GM18861 (cell line): ENCODE results near the gene HNRNPDL.
"Not testable (repeated sequence)": the region's sequence is repeated elsewhere in the genome, so short reads cannot be mapped to it uniquely, and the experiment has no call there.

ENCODE experiments used
- ATAC-seq: cut with Tn5 transposase; IDR thresholded peaks from one replicate; pipeline ENCODE4 v1.9.1; 2021; ENCODE audit not compliant: unreplicated experiment

The HNRNPDL gene

DNA sequence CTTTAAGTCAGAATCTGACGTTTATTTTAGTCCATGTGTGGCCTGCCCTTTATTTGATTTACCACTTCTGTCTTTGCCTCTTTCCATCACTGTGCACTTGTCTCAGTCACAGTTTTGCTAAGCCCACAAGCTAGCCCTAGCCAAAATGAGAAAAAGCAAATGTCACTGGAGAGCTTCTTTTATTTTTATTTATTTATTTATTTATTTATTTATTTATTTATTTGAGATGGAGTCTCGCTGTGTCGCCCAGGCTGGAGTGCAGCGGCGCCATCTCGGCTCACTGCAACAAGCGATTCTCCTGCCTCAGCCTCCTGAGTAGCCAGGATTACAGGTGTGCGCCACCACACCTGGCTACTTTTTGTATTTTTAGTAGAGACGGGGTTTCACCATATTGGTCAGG lies 40.2 kb downstream of the HNRNPDL start:
- ATAC-seq = not testable (repeated sequence)

DNA sequence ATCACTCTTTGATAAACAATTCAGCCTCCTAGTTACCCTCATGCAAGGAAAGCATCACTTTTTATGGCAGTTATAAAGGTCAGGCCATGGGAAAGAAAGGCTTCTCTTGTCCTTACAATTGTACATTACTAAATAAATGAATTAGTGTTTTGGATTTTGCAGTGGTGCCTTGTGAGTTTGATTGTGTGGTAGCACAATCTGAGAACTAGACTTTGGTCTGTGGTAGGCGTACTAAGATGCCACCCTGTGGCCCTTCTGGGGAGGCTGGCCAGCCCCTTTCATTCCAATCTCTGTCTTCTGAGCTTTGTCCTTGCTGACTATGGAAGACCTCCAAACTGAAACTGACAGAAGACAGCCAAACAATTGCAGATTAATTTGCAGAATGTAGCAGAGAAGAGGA lies 41.9 kb downstream of the HNRNPDL start:
- ATAC-seq = no peak

DNA sequence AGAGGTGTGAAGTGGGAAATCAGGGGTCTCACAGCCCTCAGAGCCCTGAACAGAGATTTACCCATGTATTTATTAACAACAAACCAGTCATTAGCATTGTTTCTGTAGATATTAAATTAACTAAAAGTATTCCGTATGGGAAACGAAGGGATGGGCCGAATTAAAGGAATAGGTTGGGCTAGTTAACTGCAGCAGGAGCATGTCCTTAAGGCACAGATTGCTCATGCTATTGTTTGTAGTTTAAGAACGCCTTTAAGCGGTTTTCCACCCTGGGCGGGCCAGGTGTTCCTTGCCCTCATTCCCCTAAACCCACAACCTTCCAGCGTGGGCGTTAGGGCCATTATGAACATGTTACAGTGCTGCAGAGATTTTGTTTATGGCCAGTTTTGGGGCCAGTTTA lies 44.0 kb downstream of the HNRNPDL start:
- not testable (repeated sequence) for ATAC-seq

DNA sequence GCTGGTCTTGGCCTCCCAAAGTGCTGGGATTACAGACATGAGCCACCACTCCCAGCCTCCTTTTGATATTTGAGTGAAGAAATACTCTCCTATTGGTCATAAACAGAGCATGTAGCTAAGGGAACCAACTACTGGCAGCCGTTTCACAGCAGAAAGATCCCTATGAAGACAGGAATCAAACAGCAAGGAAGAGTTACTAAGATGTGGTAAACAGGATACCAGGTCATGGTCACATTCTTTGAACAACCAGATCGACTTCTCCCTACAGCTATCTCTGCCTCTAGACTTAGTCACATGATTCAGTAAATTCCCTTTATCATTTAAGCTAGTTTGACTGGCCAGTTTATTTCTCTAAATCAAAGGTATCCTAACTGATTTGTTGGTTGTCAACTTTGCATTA lies 47.5 kb downstream of the HNRNPDL start:
- no peak for ATAC-seq

DNA sequence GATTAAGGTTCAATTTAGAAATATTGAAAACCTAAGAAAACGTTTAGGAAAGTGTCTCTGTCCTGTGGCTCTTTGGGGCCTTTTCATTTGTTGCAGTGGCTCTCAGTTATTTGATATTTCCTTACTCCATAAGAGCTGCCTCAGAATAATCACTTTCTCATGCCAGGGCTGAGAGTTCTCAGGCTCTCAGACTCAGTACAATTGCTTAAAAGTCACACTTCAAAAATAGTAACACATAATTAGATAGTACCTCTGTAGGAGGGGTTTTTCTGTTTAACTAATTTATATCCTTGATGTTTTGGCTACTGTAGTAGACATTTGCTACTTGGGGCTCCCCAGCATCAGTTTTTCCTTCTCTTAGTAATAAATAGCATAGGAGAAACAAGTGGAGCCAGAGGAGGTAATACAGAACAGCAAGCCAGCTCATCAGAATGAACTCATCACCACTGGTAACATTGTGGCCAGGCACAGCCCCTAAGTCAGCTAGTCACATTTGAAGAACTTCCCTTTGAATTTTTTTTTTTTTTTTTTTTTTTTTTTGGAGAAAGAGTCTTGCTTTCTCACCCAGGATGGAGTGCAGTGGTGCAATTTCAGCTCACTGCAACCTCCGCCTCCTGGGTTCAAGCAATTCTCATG lies 48.5 kb downstream of the HNRNPDL start:
- ATAC-seq = no peak

DNA sequence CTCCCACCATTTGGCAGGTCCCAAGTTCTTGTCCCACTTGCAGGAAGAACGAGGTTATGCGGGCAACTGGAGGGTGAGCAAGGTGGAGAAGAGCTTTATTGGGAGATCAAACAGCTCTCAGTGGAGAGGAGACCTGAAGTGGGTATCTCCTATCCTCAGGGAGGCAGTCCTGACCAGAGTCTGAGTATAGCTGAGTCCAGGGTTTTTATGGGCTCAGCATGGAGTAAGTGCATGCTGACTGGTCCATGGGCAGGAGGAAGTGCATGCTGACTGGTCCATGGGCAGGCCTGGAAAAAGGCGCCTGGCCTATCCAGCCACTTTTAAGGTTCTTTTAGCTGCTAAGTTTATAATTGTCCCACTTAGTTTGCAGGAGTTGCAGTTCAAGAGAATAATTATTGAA lies 49.0 kb downstream of the HNRNPDL start:
- no peak for ATAC-seq

DNA sequence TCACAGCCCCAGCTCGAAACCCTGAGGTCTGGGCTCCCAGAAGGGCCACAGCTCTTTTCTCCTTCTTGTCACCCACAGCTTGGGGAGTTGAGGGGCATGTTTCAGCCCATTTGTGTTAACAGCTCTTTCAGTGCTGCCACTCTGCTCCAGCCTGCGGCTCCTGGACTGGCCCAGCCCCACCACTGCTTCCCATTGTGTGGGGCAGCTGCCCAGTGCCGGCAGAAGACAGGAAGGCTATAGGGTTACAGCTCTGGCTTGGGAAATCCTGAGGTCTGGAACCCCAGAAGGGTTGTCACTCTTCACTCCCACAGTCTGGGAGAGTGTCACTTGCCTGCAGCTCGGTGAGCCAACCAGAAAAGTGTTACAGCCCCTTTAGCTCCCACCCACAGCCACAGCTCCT lies 49.4 kb downstream of the HNRNPDL start:
- ATAC-seq = no peak

DNA sequence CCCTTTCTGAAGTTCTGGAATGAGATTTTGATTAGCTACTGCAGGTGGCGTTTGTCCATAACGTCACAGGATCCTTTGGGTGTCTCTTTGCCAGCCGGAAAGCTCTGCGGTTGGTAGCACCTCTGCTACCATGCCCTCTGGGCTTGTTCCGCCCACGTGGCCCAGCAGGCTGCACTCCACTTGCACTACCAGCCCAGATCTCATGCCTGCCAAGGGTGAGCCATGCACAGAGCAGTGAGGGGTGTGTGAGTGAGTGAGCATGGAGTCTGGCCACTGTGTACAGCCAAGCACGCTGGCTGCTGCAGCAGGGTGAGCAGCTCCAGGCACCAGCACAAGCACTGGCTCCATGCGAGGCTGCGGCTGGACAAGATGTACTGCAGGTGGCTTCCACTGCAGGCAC lies 49.9 kb downstream of the HNRNPDL start:
- ATAC-seq = no peak

DNA sequence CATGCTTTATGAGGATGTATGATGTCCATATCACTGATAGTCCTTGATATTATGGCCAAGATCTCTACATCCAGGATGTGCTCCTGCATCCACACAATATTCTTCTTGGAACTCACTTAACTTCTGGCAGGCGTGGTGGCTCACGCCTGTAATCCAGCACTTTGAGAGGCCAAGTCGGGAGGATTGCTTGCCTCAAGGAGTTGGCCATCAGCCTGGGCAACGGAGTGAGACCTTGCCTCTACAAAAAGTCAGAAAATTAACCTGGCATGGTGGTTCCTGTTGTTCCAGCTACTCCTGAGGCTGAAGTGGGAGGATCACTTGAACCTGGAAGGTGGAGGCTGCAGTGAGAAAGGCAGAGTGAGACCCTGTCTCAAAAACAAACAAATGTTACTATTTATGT lies 54.2 kb downstream of the HNRNPDL start:
- ATAC-seq = no peak

DNA sequence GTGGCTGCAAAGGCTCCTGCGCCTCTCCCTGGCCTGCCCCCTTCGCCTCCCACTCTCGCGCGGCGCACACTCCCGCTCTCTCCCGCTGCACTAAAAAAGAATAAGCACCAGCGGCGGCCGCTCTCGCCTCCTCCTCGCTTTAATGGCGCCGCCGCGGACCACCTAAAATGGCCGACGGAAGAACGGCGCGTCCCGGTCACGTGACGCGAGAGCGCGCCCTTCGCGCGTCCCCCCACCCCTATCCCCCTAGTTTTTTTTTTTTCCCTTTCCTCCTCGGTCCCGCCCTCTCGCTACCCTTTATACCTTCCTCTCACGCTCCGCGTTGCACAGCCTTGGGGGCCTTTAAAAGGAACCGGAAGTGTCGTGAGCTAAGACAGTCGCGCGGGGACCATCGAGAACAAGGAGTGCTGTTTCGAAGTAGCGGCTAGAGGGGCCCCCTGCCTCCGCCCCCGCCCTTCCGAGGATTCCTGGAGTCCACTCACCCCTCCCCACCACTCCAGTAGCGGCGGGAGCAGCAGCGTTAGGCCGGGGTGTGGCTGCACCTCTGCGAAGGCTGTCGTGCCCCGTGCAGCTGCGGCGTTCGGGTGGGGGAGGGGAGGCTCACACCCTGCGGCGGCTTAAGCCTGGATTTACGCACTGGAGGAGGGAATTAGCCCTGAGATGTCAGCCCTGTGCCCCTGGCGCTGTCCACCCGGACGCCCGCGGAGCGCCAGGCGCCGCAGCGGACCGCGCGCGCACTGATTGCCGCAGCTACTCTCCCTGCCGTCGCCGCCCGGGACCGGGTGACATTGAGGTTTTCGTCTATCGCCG lies 56.2 kb downstream of the HNRNPDL start, which contains the start of gene HNRNPD:
Gene HNRNPD, minus strand, starts transcription at position 176 of the 810 bp plus-strand sequence. CDS start 313 bp downstream, outside the sequence.
- ATAC-seq = peak; percentile 90

DNA sequence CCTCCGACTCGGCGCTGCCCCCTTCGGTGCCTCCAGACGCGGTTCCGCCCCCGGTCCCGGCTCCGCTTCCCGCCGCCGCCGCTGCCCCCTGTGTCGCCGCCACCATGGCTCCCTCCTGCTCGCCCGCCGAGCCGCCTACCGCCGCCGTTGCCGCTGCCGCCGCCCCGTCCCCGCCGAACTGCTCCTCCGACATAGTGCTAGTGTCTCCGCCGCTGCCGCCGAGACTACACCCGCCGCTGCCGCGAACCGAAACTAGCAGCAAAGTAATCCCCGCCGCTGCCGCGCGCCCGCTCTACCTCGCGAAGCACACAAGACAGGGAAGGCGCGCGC lies 56.8 kb downstream of the HNRNPDL start:
- ATAC-seq = peak; percentile 10
